Pons (tissue), 1 donor: ENCODE results near the gene CTXND1.

Experiments used
- DNase-seq: peaks from one replicate; pipeline ENCODE4 v3.0.0-alpha.2; 2016; ENCODE audit warnings: low spot score

CTXND1 gene

DNA sequence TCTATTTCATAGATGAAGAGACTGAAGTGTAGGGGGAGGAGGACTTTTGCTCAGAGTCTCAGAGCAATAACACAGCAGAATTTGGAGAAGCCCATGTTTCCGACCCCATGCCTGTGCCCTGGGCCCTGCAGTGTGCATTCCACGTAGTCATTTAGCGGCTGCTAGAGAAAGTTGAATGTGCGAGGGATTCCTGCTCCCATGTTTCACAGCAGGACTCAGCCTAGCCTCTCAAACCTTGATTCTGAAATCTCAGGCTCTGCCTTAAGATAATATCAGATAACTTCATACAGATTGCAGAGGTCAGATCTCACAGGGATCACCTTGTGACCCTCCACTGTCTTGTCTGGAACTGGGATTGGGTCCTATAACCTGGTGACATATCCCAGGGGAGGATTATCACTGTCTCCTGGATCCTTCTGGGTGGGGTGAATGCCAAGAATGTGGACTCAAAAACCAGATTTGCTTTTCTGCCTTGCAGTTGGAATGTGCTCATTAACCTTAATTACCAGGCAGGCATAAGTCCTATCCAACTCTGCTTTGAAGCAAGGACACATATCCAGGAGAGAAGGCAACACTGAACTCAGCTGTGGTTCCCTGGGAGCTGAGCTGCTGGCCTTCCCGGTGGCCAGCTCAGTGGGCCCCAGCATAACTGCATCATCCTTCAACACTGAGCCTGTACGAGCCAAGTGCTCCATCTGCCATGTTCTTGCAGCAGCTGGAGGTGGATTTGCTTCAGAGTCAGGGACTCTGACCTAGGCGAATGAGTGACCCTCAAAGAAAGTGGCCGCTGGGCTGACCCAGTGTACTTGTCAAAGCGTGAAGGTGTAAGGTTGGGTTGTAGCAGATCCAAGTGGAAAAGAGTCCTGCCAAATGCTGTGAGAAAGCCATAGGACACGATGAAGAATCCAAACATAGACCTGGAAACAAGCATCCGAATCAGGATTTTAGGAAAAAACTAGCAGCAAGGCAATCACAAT lies 43.0 kb downstream of the CTXND1 start:
- no peak for DNase-seq

DNA sequence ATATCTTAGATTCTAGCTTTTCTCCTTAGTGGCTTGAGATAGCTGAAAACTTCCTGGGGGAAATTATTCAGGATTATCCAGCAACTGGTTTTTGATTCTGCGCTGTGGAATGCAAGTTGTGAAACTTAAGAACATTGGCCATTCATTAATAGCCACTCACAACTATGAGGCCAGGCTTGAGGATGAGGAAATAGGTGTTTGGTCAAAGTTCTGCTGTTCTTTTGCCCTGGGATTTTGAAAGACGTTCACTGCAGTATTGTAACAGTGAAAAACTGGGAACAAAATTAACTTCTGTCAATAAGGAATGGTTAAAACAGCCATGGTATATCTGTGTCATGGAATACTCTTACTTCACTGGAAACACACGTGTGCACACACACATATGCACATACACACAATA lies 44.1 kb downstream of the CTXND1 start:
- DNase-seq: no peak

DNA sequence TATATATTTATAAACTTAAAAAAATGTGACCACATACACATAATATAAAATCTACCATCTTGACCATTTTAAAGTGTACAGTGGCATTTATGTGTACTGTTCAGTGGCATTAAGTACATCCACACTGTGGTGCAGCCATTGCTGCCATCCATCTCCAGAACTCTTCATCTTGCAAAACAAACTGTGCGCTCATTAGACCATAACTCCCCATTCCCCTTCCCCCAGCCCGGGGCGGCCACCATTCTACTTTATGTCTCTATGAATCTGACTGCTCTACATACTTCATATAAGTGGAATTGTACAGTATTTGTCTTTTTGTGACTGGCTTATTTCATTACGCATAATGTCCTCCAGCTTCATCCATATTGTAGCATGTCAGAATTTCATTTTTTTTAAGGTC lies 47.8 kb downstream of the CTXND1 start:
- DNase-seq: no peak

DNA sequence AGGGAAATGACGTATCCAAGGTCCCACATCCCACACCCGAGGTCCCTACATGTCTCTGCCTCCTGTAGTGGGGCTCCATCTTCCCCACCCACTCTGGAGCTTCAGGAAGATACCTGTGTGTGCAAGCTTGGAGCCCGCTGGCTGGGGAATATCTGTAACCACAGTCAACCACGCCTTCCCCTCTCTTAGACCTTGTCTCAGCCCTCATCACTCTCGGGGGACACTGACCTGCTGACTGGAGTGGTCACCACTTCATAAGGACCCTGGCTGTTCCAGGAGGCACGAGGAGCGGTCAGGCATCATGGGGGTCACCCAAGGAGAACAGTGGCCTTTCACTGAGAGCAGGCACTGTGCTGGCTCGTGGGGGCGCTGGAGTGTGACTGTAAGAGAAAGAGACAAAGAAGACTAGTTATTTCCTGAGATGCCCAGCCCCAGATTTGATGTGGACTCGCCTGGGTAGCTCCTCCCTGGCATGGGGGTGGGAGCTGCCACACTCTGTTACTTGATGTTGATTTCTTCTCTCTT lies 48.6 kb downstream of the CTXND1 start:
- DNase-seq: no peak

DNA sequence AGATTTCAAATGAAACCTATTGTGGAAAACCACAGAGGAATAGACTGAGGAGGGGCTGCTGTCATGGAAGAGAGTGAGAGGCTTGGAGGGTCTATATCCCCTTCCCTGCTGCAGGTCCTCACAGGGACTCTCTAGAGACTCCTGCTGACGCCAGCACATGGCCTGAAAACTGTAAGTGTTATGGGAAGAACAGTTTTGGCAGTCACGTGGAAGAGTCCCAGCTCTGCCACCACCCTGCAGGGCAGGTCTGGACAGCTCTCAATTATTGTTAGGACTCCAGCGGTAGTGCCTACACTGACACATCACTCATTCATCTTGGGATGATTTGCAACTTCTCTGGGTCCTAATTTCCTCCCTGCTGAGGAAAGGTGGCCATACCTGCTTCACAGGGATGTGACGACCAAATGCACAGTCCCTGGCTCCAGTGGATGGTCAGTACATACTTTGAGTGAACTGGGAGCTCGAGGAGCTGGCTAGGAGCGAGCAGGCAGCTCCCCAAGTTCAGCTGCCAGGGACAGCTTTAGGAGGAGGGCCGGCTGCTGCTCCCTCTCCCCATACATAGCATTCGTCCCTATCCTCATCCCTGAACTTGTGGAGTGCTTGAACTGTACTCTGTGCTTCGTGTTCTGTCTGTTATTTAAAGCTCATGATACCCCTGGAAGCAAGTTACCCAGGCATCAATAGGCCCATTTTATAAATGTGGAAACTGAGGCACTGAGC lies 49.2 kb downstream of the CTXND1 start:
- no peak for DNase-seq

DNA sequence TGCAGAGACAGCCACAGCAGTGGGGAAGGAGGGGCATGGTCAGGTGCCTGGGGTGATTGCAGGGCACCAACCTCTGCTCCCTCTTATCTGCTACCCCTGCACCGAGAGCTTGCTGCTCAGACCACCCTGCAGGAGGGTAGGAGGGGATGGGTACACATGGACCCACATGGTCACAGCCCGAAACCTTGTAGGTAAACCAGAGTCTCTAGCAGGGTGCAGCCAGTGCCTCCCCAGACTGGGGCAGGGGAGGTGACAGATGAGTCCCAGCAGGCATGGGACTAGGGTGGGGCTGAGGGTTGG lies 50.0 kb downstream of the CTXND1 start:
- no peak for DNase-seq

DNA sequence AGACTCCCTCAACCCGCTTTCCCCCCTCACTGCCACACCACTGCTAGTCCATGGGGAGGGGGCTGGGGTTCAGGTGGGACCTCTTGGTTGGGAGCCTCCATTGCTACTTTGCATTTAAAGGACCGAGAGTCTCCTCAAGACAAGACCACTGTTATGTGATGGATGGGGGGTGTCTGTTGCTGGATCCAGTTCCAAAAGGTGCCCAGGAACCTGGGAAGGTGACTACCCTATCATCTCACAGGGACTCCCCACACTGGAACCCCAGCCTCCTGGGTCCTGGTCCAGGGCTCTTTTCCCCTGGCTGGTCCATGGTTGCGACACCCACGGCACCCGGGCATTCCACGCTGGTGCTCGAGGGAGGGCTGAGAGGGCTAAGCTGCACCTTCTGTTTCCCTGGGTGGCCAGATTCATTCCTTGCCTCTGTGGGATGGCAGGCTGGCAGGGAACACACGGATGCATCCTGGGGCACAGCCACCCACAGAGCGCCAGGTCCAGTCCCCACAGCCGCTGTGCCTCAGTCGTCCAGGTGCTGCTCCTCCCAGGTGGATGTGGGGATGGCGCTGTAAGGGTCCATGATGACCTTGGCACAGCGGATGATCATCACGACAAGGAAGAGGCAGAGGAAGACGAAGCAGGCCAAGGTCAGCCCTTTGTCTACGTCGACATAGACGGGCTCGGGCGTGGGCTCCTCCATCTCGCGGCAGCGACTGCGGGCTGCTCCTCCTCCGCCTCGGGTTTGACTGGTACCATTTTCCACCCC lies 50.6 kb downstream of the CTXND1 start:
- DNase-seq: no peak

DNA sequence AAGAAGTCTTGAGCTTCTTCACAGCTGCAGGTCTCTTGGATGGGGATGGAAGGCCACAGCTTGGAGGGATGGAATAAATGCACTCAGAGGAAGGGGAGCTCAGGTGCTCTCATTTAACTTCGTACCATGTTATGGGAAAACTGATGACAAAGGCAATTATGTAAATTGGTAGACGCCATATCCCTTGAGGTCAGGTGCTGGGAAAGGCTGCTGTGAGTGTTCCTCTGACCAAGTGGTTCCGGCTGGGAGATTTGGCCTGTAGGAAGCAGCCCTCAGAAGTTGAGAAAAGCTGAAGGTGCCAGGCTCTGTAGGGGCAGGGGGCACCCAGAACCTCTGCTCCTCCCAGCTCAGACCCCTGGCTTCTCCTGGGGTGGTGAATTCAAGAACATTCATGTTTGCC lies 52.1 kb downstream of the CTXND1 start:
- no peak for DNase-seq

DNA sequence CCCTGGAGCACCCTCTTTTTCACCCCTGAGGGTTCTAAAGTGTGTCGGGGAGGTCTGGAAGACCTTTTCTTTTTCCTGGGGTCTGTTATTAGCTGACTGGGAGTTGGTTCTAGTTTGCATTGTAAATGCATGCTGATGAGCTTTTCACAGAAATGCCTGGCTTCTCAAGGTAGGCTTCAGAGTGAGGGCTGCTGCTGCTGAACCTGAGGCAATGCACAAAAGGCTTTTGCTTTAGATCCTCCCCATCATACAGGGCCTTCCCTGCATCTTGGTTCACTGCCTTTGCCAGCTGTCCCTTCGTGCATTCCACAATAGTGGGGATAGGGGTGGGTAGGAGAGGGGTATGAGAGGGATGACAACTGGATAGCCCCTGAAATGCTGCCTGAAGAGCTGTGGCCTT lies 52.6 kb downstream of the CTXND1 start:
- no peak for DNase-seq

DNA sequence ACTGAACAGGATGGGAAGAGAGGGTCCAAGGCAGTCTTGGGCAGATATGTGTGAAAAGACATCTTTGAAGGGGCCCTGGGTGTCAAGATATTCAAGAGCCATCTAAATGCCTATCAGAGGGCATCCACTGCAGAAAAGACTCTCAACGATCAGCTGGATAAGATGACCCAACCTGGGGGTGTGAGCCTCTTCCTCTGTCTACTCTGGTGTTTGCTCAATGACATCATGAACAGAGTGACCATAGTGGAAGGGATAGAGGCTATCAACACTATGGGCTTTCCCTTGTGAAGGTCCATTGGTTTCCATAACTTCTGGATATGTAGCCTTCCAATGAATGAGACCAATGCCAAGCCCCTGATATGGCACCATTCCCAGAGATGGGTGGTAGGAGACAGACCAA lies 57.1 kb downstream of the CTXND1 start:
- no peak for DNase-seq

DNA sequence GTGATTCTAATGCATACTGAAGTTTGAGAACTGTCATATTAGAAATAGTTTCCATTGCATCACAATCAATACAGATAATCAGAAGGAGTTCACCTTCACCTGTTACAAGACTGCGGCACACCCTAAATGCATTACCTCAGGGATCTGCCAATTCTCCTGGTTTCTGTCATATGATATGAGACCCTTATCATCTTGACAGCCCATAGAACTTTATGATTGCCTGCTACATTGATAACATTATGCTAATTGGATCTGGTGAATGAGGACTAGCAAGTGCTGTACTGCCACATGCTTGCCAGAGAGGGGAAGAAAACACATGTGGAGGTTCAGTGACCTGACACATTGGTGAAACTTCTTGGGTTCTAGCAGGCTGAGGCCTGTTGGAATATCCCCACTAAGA lies 57.8 kb downstream of the CTXND1 start:
- no peak for DNase-seq

DNA sequence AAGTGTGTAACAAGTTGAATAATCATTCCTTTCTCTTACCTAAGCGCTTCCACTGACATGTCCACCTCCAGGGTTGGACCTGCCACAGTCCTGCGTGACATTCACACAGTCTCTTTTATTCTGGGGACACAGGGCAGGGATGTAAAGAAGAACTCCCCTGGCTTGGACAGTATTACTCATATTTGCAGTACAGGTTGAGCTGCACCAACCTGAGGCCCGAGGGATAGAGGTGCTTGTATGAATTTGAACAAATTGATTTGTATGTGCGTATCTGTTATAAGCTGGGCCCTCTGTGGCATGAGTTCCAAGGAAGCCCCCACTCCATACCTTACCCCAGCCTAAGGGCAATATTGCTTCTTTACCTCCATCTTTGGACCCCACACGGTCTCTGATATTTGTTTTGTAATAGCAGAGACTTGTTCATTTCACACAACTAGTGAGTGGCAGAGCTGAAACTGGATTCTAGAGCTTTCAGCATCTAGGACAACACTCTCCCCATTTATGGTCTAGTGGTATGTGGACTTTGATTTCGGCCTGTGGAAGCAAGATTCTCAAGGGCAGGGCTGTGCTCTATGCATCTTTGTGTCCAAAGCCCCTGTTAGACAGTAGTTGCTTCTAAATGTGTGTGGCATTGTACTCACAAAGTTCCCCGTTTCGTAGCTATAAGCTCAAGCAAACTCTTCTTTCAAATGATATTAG lies 60.0 kb downstream of the CTXND1 start:
- DNase-seq: no peak

DNA sequence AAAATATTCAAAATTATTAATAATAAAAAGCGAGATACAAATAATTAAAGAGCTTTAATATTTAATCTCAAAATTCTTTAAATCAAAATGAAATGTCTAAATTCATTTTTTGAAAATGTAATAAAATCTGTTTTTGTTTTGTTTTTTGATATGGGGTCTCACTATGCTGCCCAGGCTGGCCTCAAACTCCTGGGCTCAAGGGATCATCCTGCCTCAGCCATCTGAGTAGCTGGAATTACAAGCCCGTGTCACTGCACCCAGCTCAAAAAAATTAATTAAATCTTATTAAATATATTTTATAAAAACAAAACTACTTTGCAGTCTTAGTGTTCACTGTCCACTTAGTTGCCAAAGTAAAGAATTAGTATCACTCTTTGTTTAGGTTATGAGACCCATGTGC lies 60.8 kb downstream of the CTXND1 start:
- no peak for DNase-seq

DNA sequence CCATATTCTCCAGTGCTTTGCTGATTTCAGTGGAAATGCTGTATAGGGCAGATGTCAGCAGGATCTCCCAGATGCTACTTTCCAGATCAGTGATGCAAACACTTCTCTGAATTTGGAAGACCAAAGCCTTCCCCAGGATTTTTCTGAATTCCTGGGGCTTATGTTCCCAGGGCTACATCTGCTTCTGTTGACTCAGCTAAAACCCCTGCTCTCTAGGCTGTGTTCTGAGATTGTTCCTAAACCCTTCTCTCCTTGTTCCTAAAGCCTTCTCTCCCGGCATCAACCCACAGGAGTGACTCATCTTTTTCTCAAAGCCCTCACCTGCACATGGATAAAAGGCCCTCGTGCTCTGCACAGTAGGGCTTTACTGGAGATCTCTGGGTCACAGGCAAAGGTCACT lies 63.8 kb downstream of the CTXND1 start:
- no peak for DNase-seq

DNA sequence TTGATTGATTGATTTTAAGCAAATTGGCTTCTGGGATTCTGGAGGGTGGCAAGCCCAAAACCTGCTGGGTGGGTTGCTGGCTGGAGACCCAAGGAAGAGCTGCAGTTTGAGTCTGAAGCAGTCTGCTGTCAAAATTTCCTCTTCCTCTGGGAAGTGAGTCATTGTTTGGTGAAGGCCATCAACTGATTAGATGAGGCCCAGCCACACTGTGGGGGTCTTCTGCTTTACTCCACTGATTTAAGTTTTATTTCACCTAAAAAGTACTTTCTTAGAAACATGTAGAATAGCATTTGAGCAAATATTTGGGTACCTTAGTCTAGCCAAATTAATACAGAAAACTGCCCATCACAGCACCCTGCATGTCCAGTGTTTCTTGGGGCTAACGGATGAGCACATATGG lies 65.4 kb downstream of the CTXND1 start:
- DNase-seq: no peak

DNA sequence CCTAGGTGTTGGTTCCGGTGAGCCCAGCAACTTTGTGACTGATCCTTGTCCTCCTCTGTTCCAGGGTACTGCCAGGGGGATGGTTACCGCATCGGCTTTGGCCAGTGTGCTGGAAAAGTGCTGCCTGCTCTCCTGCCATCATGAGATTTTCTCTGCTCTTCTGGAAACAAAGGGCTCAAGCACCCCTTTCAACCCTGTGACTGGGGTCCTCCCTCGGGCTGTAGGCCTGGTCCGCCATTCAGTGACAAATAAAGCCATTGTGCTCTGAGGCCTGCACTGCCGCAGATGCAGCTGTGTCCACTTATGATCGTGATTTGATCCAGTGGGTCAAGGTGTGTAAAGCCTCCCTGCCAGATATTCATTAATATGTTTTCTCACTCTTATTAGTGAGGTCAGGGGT lies 65.9 kb downstream of the CTXND1 start:
- peak; percentile 61 for DNase-seq

DNA sequence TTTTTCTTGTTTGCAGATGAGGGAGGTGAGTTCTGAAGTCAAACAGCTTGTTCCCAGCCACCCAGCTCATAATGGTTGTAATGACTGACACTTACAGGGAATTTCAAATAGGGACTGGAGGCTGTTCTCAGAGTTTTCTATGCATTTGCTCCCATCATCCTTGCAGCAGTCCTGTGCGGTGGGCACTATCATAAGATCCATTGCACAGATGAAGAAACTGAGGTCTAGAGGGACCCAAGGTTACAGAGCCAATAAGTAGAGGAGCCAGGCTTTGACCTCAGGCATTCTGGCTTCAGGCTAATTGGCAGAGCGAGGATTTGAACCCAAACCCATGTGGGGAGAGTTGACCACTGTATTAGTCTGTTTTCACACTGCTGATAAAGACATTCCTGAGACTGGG lies 66.9 kb downstream of the CTXND1 start:
- no peak for DNase-seq

DNA sequence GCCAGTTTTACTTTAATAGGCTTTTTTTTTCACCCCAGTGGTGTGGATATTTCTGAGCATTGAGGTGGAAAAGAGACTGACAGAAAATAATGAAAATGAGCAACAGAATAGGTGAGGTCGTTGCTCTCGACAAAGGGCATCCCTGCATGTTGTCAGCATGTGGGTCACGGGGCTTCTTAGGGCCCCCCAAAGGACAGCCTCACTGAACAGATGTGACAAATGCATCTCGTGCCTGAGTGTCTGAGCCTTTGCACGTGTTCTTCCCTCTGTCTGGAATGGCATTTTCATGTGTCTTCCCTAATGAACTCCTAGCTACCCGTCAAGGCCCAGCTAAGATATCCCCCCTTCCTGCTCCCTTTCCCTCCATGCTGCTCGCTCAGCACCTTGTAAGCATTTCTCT lies 67.5 kb downstream of the CTXND1 start:
- DNase-seq: no peak

DNA sequence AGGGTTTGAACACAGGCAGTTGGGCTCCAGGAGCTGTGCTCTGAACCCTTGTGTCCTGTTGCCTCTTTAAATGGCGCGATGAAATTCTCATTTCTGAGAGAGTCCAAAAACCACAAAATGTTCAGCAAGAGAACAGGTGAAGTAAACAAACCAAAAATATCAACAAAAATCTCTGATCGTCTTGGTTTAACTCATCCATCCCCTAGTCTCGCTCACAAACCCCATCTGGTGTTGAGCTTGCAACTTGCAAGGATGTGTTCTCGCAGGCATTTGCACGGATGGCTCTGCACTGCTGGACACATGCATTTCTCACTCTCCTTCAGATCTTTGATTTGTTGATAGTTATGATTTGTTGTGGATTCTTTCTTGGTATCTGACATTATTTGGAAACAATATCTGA lies 68.1 kb downstream of the CTXND1 start:
- peak; percentile 33 for DNase-seq

DNA sequence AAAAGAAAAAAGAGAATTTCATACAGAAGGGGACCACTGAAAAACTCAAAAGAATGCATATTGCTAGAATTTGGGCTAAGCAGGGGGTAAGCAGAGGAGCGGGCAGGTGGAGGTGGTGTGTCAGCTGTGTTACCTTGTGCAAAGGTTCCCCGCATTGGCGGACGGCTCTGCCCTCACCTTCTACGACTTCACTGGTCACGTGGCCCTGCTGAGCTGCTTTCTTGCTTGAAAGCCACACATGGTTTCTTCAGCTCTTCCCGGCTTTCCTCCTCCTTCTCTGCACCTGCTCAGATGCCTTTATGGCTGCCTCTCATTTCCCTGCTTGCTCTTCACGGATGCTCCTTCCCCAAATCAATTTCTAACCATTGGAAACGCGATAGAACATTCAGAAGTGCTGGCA lies 68.7 kb downstream of the CTXND1 start:
- DNase-seq: no peak

DNA sequence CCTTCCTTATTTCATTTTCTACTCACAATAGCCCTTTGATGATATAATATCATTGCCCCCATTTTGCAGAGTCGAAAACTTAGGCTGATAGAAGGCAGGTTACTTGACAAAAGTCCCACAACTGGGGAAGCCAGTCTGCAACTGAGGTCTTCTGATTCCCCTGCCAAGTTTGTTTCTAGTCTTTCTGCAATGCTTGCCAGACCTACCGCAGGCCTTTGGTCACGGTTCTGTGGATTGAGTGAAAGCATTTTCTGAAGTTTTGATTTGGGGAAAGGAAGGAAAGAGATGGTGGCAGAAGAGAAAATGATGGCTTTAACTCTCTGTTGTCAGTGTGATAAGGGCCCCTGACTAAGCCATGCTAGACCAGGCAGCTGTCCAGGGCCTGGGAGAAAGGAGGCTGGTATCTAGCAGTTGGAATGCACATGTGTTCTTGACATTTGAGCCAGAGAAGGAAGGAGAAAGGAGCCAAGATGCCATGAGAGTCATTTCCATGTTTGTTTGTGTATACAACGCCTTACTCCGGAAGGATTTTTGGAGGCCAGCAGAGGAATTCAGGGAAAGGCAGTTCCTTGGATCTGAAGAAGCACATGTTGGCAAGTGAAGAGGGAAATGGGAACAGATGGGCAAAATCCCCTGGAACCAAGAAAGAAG lies 69.3 kb downstream of the CTXND1 start:
- no peak for DNase-seq

DNA sequence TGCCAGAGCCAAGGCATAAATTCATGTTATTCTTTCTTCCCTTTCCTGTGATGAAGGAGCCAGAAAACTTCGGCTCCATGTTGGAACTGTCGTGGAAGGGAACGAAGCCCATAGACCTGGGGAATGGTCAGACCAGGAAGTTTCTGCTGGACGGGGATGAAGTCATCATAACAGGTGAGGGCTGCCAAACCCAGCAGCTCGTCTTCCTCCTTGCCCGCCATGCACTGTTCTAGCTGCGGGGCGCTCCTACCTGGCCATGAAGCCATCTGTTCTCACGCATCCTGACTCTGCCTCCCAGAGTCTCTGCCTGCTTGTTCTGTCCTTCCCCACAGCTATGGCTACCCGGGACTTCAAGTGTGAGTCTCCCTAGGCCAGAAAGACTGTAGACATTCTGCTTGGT lies 71.0 kb downstream of the CTXND1 start:
- no peak for DNase-seq
